ENCODE measurements around the gene TBPL2.
A peak's percentile ranks its signal among the peaks of the same experiment; 100 is the strongest.
"Not testable (repeated sequence)": the region's sequence is repeated elsewhere in the genome, so short reads cannot be mapped to it uniquely, and the experiment has no call there.

The TBPL2 gene

DNA sequence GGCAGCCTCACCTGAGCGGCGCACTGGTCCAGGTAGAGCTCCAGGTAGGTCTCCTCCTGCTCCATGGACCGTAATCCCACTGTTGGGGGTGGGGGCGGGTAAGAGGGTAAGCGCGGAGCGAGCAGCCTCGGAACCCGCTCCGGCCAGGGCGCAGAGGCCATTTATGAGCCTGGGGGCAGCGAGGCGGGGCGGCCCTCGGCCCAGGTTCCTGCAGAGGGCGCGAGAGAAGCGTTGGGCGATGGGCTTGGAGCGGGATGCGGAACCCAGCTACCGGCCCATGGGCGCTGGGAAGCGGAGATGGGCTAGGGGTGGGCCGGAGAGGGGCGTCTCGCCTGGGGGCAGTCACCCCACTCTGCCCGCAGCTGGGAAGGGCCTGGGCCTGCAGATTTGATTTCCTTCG is at the start of gene TBPL2:
TSS of gene TBPL2 (minus strand) at position 232 of the 400 bp plus-strand sequence. CDS start at position 65, 167 bp downstream.
- DNase-seq (ENCODE audit: low read depth, low spot score) = no peak
- TF ChIP-seq, protein P1, sequence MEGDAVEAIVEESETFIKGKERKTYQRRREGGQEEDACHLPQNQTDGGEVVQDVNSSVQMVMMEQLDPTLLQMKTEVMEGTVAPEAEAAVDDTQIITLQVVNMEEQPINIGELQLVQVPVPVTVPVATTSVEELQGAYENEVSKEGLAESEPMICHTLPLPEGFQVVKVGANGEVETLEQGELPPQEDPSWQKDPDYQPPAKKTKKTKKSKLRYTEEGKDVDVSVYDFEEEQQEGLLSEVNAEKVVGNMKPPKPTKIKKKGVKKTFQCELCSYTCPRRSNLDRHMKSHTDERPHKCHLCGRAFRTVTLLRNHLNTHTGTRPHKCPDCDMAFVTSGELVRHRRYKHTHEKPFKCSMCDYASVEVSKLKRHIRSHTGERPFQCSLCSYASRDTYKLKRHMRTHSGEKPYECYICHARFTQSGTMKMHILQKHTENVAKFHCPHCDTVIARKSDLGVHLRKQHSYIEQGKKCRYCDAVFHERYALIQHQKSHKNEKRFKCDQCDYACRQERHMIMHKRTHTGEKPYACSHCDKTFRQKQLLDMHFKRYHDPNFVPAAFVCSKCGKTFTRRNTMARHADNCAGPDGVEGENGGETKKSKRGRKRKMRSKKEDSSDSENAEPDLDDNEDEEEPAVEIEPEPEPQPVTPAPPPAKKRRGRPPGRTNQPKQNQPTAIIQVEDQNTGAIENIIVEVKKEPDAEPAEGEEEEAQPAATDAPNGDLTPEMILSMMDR (IDR thresholded peaks at IDR 0.05; ENCODE audit: low read depth, low read length) = peak; percentile 30
- in situ Hi-C loops (cut with HindIII; ENCODE audit: low sequenced_read_pairs) = no loop called here
- H3K4me3 ChIP-seq (ENCODE audit: low read depth, low read length) = no peak within 1 kb of the TSS

- TF ChIP-seq, protein P1 (IDR thresholded peaks at IDR 0.05; ENCODE audit: low read depth, low read length) = no peak
- in situ Hi-C loops (cut with HindIII; ENCODE audit: low sequenced_read_pairs) = no loop called here
- H3K4me3 ChIP-seq (ENCODE audit: low read depth, low read length) = no peak overlapping the region
- no peak for DNase-seq (ENCODE audit: low read depth, low spot score)
These were observed 47.8 kb upstream of the TBPL2 start for GRCh38 chr14:55488204-55488603.

- TF ChIP-seq, protein P1 (IDR thresholded peaks at IDR 0.05; ENCODE audit: low read depth, low read length) = no peak
- no peak for DNase-seq (ENCODE audit: low read depth, low spot score)
- in situ Hi-C loops (cut with HindIII; ENCODE audit: low sequenced_read_pairs) = no loop called here
- H3K4me3 ChIP-seq (ENCODE audit: low read depth, low read length) = no peak overlapping the region
These were observed 42.7 kb upstream of the TBPL2 start for GRCh38 chr14:55482936-55483605.

- no peak overlapping the region for H3K4me3 ChIP-seq (ENCODE audit: low read depth, low read length)
- TF ChIP-seq, protein P1 (IDR thresholded peaks at IDR 0.05; ENCODE audit: low read depth, low read length) = no peak
- in situ Hi-C loops (cut with HindIII; ENCODE audit: low sequenced_read_pairs) = no loop called here
- no peak for DNase-seq (ENCODE audit: low read depth, low spot score)
These were observed 41.4 kb upstream of the TBPL2 start for GRCh38 chr14:55481769-55482168.

DNA sequence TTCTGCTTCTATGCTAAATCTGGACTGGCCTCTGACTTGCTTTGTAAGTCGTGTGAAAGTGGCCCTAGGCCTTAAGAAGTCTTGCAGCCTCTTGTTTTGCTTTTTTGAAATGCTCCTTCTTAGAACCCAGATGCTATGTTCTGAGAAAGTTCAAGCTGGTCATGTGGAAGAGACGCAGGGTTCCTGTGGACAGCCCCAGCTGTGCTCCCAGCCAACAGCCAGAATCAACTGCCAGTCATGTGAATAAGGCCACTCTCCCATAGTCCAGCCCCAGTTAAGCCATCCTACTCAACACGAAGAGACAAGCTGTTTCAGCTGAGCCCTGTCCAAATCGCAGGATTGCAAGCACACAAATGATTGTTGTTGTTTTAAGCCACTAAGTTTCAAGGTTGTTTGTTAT is 37.3 kb upstream of the TBPL2 start:
- no peak overlapping the region for H3K4me3 ChIP-seq (ENCODE audit: low read depth, low read length)
- in situ Hi-C loops (cut with HindIII; ENCODE audit: low sequenced_read_pairs) = no loop called here

DNA sequence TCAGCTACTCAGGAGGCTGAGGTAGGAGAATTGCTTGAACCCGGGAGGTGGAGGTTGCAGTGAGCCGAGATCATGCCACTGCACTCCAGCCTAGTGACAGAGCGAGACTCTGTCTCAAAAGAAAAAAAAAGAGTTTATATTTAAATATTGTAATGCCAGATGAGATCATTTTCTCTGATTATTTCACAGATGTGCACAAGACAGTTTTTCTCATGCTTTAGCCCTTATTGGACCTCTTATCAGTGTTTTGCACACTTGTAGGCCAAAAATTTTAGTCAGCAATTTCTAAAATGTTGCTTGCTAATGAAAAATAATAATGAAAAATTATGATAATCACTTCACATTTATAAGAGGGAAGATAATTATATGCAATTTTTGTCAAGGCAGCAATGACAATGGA is 36.0 kb upstream of the TBPL2 start:
- H3K4me3 ChIP-seq (ENCODE audit: low read depth, low read length); DNase-seq (ENCODE audit: low read depth, low spot score); in situ Hi-C loops (cut with HindIII; ENCODE audit: low sequenced_read_pairs): not testable (repeated sequence)

More for the DNA sequence above, 37.3 kb upstream of the TBPL2 start:
- TF ChIP-seq, protein P1 (IDR thresholded peaks at IDR 0.05; ENCODE audit: low read depth, low read length) = no peak
- no peak for DNase-seq (ENCODE audit: low read depth, low spot score)

DNA sequence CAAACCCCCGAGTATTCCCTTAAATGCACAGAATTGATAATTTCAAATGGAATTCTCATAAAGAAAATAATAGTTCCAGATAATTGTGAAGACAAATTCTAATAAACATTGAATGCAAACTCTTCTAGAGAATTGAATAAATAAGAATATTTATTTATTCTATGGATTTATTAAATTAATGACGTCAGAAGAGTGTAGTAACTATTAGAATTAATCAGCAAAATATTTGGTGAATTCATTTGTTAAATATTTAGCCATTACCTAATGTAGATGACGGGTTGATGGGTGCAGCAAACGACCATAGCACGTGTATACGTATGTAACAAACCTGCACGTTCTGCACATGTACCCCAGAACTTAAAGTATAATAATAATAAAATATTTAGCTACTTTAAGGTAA is 33.4 kb upstream of the TBPL2 start:
- DNase-seq (ENCODE audit: low read depth, low spot score) = no peak
- in situ Hi-C loops (cut with HindIII; ENCODE audit: low sequenced_read_pairs) = no loop called here
- TF ChIP-seq, protein P1 (IDR thresholded peaks at IDR 0.05; ENCODE audit: low read depth, low read length) = no peak

More for the DNA sequence above, 33.4 kb upstream of the TBPL2 start:
- H3K4me3 ChIP-seq (ENCODE audit: low read depth, low read length) = no peak overlapping the region

Data from astrocyte of the spinal cord (primary cell).